Common myeloid progenitor, CD34-positive (primary cell): Measurements from ENCODE around the gene RNFT2.

ENCODE experiments used
- CTCF ChIA-PET: fragments of 350-600 bp; sonication (Branson Sonifier 250); formaldehyde crosslinking; loops from one replicate; lab custom pipeline; 2021; ENCODE audit warnings: antibody characterized with exemption; lab: Charles Lee
- POLR2A ChIA-PET: fragments of 350-600 bp; sonication (Branson Sonifier 250); formaldehyde crosslinking; loops from one replicate; lab custom pipeline; 2021; ENCODE audit warnings: antibody characterized with exemption; lab: Charles Lee
- DNase-seq, 3 donors: peaks; one replicate each; pipeline versions ENCODE4 v3.0.0 to v3.0.0-alpha.2; 2013
- H3K27ac ChIP-seq, 2 experiments: 1 replicate in 1 of 2; 2 replicates in 1 of 2; pipeline ENCODE4 v1.7.0; 2013; ENCODE audit warnings: inconsistent platforms in 2 of 2, low read length in 2 of 2, mild to moderate bottlenecking in 2 of 2, low read depth in 1 of 2, moderate library complexity in 1 of 2; ENCODE audit not compliant: severe bottlenecking in 2 of 2, insufficient read depth in 1 of 2, poor library complexity in 1 of 2
- H3K27me3 ChIP-seq, 5 experiments: replicated peaks in 2 of 5; 1 replicate in 3 of 5; 2 replicates in 2 of 5; pipeline versions ENCODE4 v1.6.1 to v1.7.0; 2013; ENCODE audit warnings: low read length in 4 of 5, mild to moderate bottlenecking in 2 of 5, moderate library complexity in 2 of 5, inconsistent platforms in 1 of 5; ENCODE audit not compliant: insufficient read depth in 5 of 5, control insufficient read depth in 4 of 5
- H3K36me3 ChIP-seq, 4 experiments: 1 replicate in 2 of 4; 2 replicates in 2 of 4; pipeline versions ENCODE4 v1.6.1 to v1.7.0; 2013; ENCODE audit warnings: low read length in 3 of 4, control low read depth in 1 of 4, mild to moderate bottlenecking in 1 of 4; ENCODE audit not compliant: control insufficient read depth in 4 of 4, insufficient read depth in 4 of 4
- H3K4me1 ChIP-seq, 4 experiments: 1 replicate in 3 of 4; 2 replicates in 1 of 4; pipeline versions ENCODE4 v1.6.1 to v1.7.1; 2013; ENCODE audit warnings: low read length in 3 of 4, mild to moderate bottlenecking in 3 of 4, control low read depth in 1 of 4, inconsistent platforms in 1 of 4, moderate library complexity in 1 of 4; ENCODE audit not compliant: control insufficient read depth in 4 of 4, insufficient read depth in 4 of 4; ENCODE audit errors: control extremely low read depth in 1 of 4
- H3K4me3 ChIP-seq, 7 experiments: 1 replicate in 4 of 7; 2 replicates in 3 of 7; pipeline versions ENCODE4 v1.5.1 to v1.7.0; 2013; ENCODE audit warnings: mild to moderate bottlenecking in 7 of 7, low read length in 6 of 7, moderate library complexity in 6 of 7, inconsistent platforms in 2 of 7, low read depth in 2 of 7, control low read depth in 1 of 7; ENCODE audit not compliant: insufficient read depth in 4 of 7, control insufficient read depth in 1 of 7; ENCODE audit errors: extremely low read depth in 1 of 7
- H3K9me3 ChIP-seq, 5 experiments: 1 replicate in 4 of 5; 2 replicates in 1 of 5; pipeline versions ENCODE4 v1.6.1 to v1.7.1; 2013; ENCODE audit warnings: low read length in 4 of 5, mild to moderate bottlenecking in 2 of 5, inconsistent platforms in 1 of 5, low read depth in 1 of 5, moderate library complexity in 1 of 5; ENCODE audit not compliant: control insufficient read depth in 4 of 5, insufficient read depth in 2 of 5; ENCODE audit errors: control extremely low read depth in 1 of 5
- WGBS: methylation state at CpG from one replicate; pipeline ENCODE4 v1.1.5; 2013; ENCODE audit not compliant: insufficient coverage; 5-methylcytosine and 5-hydroxymethylcytosine counted together

Gene RNFT2

DNA sequence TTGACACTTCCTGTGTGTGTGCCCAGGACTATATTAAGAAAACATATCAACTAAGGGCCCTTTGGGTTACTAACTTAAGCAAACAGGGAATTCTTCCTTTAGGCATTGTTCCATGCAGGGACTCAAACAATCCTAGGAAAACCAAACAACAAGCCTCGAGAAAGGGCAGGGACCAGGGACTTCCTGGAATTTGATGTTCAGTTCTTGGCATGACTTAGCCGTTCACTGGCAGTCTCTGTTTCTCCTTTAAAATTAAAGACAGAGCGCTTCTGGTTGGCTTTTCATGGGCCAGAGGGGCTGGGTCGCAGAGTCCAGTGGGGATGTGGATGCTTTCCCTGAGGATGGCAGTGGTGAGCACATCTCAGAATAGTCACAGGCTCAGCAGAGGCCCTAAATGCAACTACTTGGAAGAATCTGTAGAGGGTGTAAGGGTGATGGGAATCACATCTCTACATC is 35.2 kb downstream of the RNFT2 start:
- DNase-seq, result no peak
- ChIA-PET CTCF (no interaction called here), POLR2A (no interaction called here)
- Histone ChIP-seq H3K4me3 (no peak overlapping the region), H3K9me3 (peaks cover 0 to 12% (median 3%) of the 10 kb centered on the region in 5 experiments), H3K36me3 (no peaks in the 10 kb centered on the region), H3K27ac (no peak overlapping the region), H3K27me3 (peaks cover 0 to 5% (median 0%) of the 10 kb centered on the region in 5 experiments), H3K4me1 (no peaks in the 10 kb centered on the region)
- WGBS, result 75% methylated on average over 4 of the region's 4 CpGs

DNA sequence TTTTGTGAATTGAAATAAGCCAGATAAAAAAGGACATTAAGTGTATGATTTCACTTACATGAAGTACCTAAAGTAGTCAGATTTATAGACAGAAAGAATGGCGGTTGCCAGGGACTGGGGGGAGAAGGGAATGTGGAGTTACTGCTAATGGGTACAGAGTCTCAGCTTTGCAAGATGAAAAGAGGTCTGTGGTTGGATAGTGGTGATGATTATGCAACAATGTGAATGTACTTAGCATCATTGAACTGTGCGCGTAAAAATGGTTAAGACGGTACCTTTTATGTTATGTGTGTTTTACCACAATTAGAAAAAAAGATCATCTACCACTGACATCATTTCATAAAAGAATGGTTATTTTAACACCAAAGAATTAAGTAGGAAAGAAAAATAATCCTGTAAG is 35.9 kb downstream of the RNFT2 start:
- CTCF ChIA-PET, result no interaction called here
- peaks cover 0 to 13% (median 3%) of the 10 kb centered on the region in 5 experiments for H3K9me3 ChIP-seq
- H3K27ac ChIP-seq, result no peak overlapping the region
- H3K4me1 ChIP-seq, result no peaks in the 10 kb centered on the region
- no peak overlapping the region for H3K4me3 ChIP-seq
- H3K36me3 ChIP-seq, result no peaks in the 10 kb centered on the region
- 100% methylated on average over 1 of the region's 4 CpGs for WGBS
- POLR2A ChIA-PET, result interaction anchor here (0.7 kb wide), 1 partner anchor 26 kb away, joined by 3 read pairs; no protein-coding TSS in a partner anchor
- H3K27me3 ChIP-seq, result peaks cover 0 to 5% (median 0%) of the 10 kb centered on the region in 5 experiments
- no peak for DNase-seq

DNA sequence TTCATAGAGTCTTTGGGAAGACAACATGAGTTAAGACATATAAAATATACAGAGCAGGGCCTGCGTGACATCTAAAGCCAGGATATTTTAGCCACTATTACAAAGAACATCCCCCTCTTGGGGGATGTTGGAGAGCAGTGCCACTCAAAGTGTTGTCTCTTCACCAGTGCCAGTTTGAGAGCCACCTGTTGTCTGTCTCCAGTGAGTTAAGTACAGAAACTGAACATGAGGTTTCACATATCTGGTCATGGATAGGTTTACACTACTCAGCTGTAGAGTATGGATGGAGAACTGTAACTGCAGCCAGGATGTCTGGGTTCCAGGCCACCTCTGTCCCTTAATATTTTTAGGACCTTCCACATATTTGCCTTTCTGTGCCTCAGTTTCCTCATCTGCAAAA is 39.1 kb downstream of the RNFT2 start:
- no peak overlapping the region for H3K27ac ChIP-seq
- no peak overlapping the region for H3K4me3 ChIP-seq
- H3K4me1 ChIP-seq, result no peaks in the 10 kb centered on the region
- no peaks in the 10 kb centered on the region for H3K27me3 ChIP-seq
- ChIA-PET CTCF (no interaction called here), POLR2A (no interaction called here)
- DNase-seq, result no peak
- WGBS, result no CpG with 5 or more reads among the region's 1 CpG
- H3K36me3 ChIP-seq, result no peaks in the 10 kb centered on the region
- H3K9me3 ChIP-seq, result peaks cover 0 to 13% (median 5%) of the 10 kb centered on the region in 5 experiments

DNA sequence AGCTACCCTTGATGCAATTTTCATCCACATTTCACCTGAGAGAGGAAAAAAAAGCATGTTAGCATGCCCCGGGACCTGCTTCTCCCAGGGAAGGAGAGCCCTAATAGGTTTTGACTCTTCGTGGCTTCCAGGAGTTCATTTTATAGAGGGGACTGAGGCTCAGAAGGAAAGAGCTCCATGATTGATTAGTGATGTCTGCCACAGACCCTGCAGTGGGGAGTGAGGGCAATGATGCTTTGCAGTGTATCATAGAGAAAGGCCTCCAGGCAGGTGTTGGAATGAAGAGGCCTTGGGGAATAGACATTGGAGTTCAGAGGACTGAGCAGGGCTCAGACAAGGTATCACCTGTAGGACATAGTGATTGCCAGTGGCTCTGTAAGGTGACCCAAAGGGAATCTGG is 41.5 kb downstream of the RNFT2 start:
- DNase-seq, result no peak
- no peaks in the 10 kb centered on the region for H3K27me3 ChIP-seq
- no peaks in the 10 kb centered on the region for H3K4me1 ChIP-seq
- ChIA-PET POLR2A (no interaction called here), CTCF (no interaction called here)
- H3K4me3 ChIP-seq, result no peak overlapping the region
- no peak overlapping the region for H3K27ac ChIP-seq
- WGBS, result 100% methylated on average over 2 of the region's 2 CpGs
- no peaks in the 10 kb centered on the region for H3K36me3 ChIP-seq
- peaks cover 0 to 7% (median 0%) of the 10 kb centered on the region in 5 experiments for H3K9me3 ChIP-seq

DNA sequence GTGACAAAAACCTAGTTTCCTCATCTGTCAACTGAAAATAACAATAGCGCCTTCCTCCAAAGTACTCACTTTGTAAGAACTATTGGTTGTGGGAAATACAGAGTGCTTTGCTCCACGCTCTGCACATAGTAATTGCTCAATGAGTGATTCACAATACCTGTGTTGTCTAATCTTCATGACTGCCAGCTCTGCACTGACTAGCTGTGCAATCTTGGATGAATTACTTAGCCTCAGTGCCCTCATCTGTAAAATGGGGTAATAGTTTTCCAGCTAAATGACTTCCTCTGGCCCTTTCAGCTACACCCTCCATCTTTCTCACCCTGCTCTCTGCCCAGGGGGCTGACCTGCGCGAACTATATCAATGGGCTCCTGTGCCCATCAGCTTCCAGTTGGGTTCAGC is 42.8 kb downstream of the RNFT2 start:
- Histone ChIP-seq H3K27ac (no peak overlapping the region), H3K4me3 (no peak overlapping the region), H3K4me1 (no peaks in the 10 kb centered on the region), H3K27me3 (no peaks in the 10 kb centered on the region), H3K9me3 (peaks cover 0 to 7% (median 0%) of the 10 kb centered on the region in 5 experiments), H3K36me3 (no peaks in the 10 kb centered on the region)
- ChIA-PET POLR2A (no interaction called here), CTCF (no interaction called here)
- 100% methylated on average over 2 of the region's 4 CpGs for WGBS
- no peak for DNase-seq

DNA sequence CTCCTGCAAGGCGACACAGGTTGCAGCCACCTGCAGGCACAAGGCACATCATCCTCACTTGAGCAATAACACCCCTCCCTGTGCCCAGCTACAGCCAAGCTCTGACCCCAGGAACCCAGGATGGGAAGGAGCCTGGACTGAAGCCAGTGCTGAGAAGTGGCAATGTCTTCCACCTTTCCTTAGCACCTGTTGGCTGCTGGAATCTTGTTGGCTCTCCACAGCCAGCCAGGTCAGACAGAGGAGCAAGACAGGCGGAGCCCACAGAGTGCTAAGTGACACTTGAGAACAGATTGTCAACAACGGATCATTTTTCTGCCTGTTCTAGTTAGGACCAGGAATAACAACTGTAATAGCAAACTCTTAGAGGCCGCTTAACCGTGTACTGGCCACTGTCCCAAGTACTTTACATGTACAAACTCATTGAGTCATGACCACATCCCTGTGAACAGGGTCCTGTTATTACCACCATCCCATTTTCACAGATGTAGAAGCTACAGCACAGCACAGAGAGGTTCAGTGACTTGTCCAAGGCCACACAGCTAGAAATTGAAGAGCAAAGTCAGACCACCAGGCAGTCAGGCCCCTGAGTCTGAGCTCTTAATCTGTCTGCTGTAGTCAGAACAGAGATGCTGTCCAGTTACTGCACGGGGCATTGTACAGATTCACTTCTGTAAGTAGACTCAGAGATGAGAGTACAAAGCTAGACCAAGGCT is 45.6 kb downstream of the RNFT2 start:
- 95% methylated on average over 5 of the region's 6 CpGs for WGBS
- ChIA-PET CTCF (no interaction called here), POLR2A (interaction anchor here (0.8 kb wide), 1 partner anchor 17 kb away, joined by 3 read pairs; no protein-coding TSS in a partner anchor)

DNA sequence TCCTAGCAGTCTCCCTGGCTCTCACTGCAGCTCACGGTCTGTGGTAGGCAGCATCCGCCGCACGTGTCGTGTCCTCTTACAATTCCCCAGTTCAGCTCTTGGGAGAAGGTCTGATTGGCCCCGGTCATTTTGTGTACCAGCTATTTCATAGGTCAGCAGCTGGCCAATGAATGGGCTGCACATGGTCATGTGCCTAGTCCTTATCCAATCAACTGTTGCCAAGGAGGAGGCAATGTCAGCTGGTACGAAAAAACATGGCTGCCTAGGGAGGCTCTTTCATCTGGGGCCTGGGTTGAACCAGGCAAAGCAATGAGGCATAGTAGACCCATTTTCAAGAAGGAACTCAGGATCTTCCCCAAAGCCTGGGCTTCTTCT is 46.1 kb downstream of the RNFT2 start:
- Histone ChIP-seq H3K27ac (no peak overlapping the region), H3K4me3 (no peak overlapping the region), H3K4me1 (no peaks in the 10 kb centered on the region), H3K9me3 (peaks cover 0 to 2% (median 0%) of the 10 kb centered on the region in 5 experiments), H3K27me3 (no peaks in the 10 kb centered on the region), H3K36me3 (no peaks in the 10 kb centered on the region)
- no peak for DNase-seq
- CTCF ChIA-PET, result no interaction called here
- POLR2A ChIA-PET, result no interaction called here
- WGBS, result 99% methylated on average over 7 of the region's 7 CpGs

More for the DNA sequence above, 45.6 kb downstream of the RNFT2 start:
- Histone ChIP-seq H3K4me3 (no peak overlapping the region), H3K4me1 (no peaks in the 10 kb centered on the region), H3K27ac (no peak overlapping the region), H3K36me3 (no peaks in the 10 kb centered on the region), H3K9me3 (peaks cover 0 to 4% (median 0%) of the 10 kb centered on the region in 5 experiments), H3K27me3 (no peaks in the 10 kb centered on the region)
- no peak for DNase-seq
